ENCODE measurements around the gene EHMT1.

EHMT1 gene

DNA sequence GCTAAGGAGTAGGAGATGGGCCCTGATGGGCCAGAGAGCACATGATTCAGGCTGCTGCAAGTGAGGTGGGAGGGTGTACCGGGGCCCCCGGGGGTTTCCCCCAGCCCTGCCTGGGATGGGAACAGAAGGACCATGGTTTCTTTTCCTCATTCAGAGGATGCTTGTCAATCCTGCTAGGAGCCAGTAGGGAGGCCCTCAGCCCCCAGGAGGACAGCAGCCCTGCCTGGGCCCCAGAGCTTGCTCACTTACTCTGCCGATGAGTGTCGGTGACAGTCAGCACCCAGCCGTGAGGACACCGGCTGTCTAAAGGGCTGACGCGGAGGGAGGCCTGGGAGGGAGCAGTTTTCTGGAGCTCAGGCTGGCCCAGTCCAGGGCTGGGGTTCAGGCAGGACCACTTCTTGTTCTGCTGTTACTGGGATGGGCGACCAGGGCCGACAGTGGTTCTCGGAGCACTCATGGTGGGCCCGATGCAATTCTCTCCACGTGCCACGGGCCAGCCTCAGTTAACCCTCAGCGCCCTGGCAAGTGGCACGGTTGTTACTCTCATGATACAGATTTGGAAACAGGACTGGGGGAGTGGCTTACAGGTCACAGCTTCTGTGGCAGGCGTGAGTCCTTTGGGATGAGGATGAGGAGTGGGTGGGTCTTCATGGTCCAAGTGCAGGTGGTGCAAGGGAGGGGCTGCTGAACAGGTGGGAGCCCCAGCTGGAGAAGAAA is 11.5 kb upstream of the EHMT1 start:
- H3K9ac ChIP-seq (ENCODE audit: low read depth, low read length) = no peak overlapping the region

DNA sequence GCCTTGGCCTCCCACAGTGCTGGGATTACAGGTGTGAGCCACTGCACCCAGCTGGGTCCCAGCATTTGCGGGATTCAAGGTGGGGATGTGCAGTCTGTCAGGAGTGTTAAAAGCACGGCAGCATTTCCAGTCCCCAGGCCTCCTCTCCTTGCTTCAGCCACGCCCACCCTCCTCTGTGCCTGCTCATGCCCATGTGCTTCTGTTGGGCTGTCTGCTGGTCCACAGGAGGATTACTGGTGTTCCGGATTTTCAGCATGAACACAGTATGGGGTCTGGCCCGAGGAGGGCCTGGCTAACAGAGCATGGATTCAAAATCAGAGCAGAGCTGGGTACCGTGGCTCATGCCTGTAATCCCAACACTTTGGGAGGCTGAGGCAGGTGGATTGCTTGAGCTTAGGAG is 7.9 kb upstream of the EHMT1 start:
- Histone ChIP-seq H3K4me3 (ENCODE audit: low read length) (no peak overlapping the region), H3K9ac (ENCODE audit: low read depth, low read length) (no peak overlapping the region), H3K4me1 (ENCODE audit: insufficient read depth, low read length) (no peaks in the 10 kb centered on the region; the same call in 1 of the 2 replicates), H3K36me3 (ENCODE audit: insufficient read depth, low read length) (peaks cover 24% of the 10 kb centered on the region), H3K9me3 (ENCODE audit: insufficient read depth, low read depth, low read length) (no peaks in the 10 kb centered on the region), H3K27me3 (ENCODE audit: insufficient read depth, low read length) (peaks cover 10% of the 10 kb centered on the region), H3K27ac (ENCODE audit: low read depth, low read length) (no peak overlapping the region)
- WGBS = 84% methylated on average over 6 of the region's 6 CpGs

More for the DNA sequence above, 11.5 kb upstream of the EHMT1 start:
- Histone ChIP-seq H3K27me3 (ENCODE audit: insufficient read depth, low read length) (peaks cover 17% of the 10 kb centered on the region), H3K36me3 (ENCODE audit: insufficient read depth, low read length) (no peaks in the 10 kb centered on the region), H3K27ac (ENCODE audit: low read depth, low read length) (no peak overlapping the region), H3K9me3 (ENCODE audit: insufficient read depth, low read depth, low read length) (no peaks in the 10 kb centered on the region), H3K4me3 (ENCODE audit: low read length) (no peak overlapping the region), H3K4me1 (ENCODE audit: insufficient read depth, low read length) (no peaks in the 10 kb centered on the region; the same call in 1 of the 2 replicates)
- WGBS = 91% methylated on average over 17 of the region's 17 CpGs

DNA sequence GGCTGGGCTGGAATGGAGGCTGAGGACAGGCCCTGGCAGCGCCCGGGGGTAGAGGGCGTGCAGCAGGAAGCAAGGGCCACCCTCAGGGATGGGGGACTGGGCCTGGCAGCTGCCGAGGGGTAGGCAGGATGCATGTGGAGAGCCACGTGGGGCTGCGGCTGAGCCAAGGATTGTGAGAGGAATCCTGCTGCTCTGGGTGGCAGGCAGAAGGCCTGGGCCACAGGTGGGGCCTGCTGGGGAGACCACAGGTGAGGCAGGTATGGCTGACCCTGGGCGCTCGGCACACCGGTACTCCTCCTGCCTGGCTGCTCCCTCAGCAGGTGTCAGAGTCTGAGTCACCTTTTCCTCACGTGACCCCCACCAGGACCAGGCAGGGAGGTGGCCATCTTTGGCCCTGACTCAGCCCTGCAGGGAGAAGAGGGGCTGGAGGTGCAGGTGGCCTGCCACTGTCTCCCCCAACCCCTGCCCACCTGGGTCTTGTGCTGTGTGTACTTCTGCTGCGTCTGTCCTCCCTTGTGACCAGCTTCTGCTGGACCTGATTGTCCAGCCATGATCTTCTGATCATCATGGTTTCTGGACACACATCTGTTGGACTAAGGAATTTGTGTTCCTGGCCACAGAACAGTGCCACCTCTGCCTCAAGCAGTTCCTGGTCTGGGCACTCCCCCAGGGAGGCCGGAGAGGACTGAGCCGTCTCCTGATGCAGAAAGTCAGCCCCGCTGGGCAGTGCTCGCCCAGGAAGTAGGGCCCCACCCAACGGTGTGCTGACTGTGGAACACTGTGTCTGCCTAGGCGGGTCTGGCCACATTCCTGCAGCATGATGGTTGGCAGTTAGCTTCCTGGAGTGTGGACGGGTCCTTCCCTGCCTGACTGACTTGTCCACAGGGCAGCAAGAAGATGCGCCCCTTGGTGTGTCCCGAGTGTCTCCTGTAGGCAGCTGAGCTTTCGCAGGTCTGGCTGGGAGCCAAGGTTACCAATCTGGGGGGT is 6.9 kb upstream of the EHMT1 start:
- peaks cover under 1% of the 10 kb centered on the region; the same call in 1 of the 2 replicates for H3K27me3 ChIP-seq (ENCODE audit: insufficient read depth, low read length)
- WGBS = 82% methylated on average over 21 of the region's 21 CpGs
- no peaks in the 10 kb centered on the region; the same call in 1 of the 2 replicates for H3K4me1 ChIP-seq (ENCODE audit: insufficient read depth, low read length)
- no peaks in the 10 kb centered on the region for H3K9me3 ChIP-seq (ENCODE audit: insufficient read depth, low read depth, low read length)
- H3K4me3 ChIP-seq (ENCODE audit: low read length) = no peak overlapping the region
- H3K36me3 ChIP-seq (ENCODE audit: insufficient read depth, low read length) = peaks cover 33% of the 10 kb centered on the region
- peak overlapping the region; percentile 39 for H3K27ac ChIP-seq (ENCODE audit: low read depth, low read length)
- no peak overlapping the region; the same call in 1 of the 2 replicates for H3K9ac ChIP-seq (ENCODE audit: low read depth, low read length)

DNA sequence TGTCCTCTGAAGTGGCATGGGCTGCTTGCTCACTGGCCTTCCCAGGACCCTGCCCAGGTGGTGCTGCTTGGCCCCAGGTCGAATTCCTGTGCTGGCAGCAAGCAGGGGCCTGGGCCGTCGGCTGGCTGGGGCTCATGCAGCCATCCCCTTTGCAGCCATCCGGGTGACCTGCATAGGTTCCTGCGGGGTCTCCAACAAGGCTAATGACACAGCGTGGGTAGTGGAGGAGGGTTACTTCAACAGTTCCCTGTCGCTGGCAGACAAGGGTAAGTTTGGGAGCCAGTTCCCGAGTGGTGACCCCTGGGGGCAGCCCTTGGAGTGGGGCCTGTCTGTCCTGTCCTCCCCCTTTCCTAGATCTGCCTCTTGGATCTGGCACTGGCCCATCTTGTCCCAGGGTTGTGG is 6.1 kb upstream of the EHMT1 start:
- H3K36me3 ChIP-seq (ENCODE audit: insufficient read depth, low read length) = peaks cover 37% of the 10 kb centered on the region
- no peak overlapping the region for H3K4me3 ChIP-seq (ENCODE audit: low read length)
- H3K4me1 ChIP-seq (ENCODE audit: insufficient read depth, low read length) = peaks cover 4% of the 10 kb centered on the region
- 80% methylated on average over 8 of the region's 8 CpGs for WGBS
- H3K9ac ChIP-seq (ENCODE audit: low read depth, low read length) = no peak overlapping the region
- no peaks in the 10 kb centered on the region for H3K9me3 ChIP-seq (ENCODE audit: insufficient read depth, low read depth, low read length)
- H3K27me3 ChIP-seq (ENCODE audit: insufficient read depth, low read length) = no peaks in the 10 kb centered on the region
- H3K27ac ChIP-seq (ENCODE audit: low read depth, low read length) = peak overlapping the region; percentile 35; the same call in 1 of the 2 replicates

DNA sequence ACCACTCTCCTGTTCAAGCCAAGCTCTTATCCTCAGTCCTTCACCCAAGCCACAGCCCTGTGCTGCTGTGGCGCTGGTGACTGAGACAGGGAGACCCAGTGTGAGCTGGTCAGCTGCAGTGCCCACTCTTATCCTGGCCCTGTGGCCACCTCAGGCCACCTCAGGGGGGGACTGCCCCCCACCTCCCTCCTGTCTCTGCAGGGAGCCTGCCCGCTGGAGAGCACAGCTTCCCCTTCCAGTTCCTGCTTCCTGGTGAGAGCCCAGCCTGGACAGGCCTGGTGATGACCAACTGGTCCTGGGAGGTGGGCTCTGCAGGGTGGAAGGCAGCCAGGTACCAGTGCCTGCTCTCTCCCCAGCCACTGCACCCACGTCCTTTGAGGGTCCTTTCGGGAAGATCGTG is 5.5 kb upstream of the EHMT1 start:
- WGBS = 96% methylated on average over 5 of the region's 5 CpGs

DNA sequence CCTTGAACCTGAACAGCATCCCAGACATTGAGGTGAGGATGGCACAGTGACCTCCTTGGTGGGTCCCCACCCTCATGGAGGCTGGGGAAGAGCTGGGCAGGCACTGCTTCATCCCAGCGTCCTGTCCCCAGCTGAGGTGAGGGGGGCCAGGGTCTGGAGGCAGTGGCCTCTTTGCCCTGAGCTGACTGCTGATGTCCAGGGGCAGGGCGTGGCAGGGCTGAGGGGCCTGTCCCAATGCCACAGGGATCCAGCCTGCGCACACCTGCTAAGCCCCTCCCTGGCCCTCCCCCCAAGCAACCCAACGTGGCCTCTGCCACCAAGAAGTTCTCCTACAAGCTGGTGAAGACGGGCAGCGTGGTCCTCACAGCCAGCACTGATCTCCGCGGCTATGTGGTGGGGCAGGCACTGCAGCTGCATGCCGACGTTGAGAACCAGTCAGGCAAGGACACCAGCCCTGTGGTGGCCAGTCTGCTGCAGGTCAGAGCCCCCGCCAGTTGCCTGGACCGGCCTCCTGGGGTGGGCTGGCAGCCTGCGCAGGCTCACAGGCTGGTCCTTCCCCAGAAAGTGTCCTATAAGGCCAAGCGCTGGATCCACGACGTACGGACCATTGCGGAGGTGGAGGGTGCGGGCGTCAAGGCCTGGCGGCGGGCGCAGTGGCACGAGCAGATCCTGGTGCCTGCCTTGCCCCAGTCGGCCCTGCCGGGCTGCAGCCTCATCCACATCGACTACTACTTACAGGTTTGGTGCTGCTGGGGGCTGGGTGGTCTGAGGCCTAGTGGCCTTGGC is 4.9 kb upstream of the EHMT1 start:
- H3K4me3 ChIP-seq (ENCODE audit: low read length) = no peak overlapping the region
- H3K9me3 ChIP-seq (ENCODE audit: insufficient read depth, low read depth, low read length) = no peaks in the 10 kb centered on the region
- H3K27ac ChIP-seq (ENCODE audit: low read depth, low read length) = no peak overlapping the region
- 97% methylated on average over 27 of the region's 27 CpGs for WGBS
- H3K4me1 ChIP-seq (ENCODE audit: insufficient read depth, low read length) = peaks cover 4% of the 10 kb centered on the region
- H3K27me3 ChIP-seq (ENCODE audit: insufficient read depth, low read length) = no peaks in the 10 kb centered on the region
- H3K9ac ChIP-seq (ENCODE audit: low read depth, low read length) = no peak overlapping the region
- H3K36me3 ChIP-seq (ENCODE audit: insufficient read depth, low read length) = peaks cover 37% of the 10 kb centered on the region

More for the DNA sequence above, 5.5 kb upstream of the EHMT1 start:
- Histone ChIP-seq H3K36me3 (ENCODE audit: insufficient read depth, low read length) (peaks cover 37% of the 10 kb centered on the region), H3K4me3 (ENCODE audit: low read length) (no peak overlapping the region), H3K9me3 (ENCODE audit: insufficient read depth, low read depth, low read length) (no peaks in the 10 kb centered on the region), H3K4me1 (ENCODE audit: insufficient read depth, low read length) (peaks cover 4% of the 10 kb centered on the region), H3K27ac (ENCODE audit: low read depth, low read length) (no peak overlapping the region), H3K27me3 (ENCODE audit: insufficient read depth, low read length) (no peaks in the 10 kb centered on the region), H3K9ac (ENCODE audit: low read depth, low read length) (no peak overlapping the region)

DNA sequence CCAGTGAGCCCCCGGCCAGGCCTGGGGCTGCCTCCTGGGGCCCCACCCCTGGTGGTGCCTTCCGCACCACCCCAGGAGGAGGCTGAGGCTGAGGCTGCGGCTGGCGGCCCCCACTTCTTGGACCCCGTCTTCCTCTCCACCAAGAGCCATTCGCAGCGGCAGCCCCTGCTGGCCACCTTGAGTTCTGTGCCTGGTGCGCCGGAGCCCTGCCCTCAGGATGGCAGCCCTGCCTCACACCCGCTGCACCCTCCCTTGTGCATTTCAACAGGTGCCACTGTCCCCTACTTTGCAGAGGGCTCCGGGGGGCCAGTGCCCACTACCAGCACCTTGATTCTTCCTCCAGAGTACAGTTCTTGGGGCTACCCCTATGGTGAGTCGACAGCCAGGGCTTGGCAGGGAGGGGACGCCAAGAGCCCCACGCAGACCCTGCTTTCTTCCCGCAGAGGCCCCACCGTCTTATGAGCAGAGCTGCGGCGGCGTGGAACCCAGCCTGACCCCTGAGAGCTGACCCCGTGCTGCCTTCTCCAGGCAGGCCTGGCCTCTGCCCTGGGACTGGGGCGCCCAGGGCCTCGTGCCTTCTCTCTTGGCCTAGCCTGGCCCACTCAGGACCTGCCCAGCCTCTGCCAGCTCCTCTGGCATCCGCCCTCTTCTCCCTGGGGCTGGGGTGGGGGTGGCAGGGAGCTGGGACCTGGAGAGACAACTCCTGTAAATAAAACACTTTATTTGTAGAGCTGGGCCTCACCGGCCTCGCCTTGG is 4.0 kb upstream of the EHMT1 start:
- H3K27me3 ChIP-seq (ENCODE audit: insufficient read depth, low read length) = no peaks in the 10 kb centered on the region
- WGBS = 96% methylated on average over 24 of the region's 25 CpGs
- no peak overlapping the region for H3K4me3 ChIP-seq (ENCODE audit: low read length)
- no peak overlapping the region for H3K9ac ChIP-seq (ENCODE audit: low read depth, low read length)
- peaks cover 6% of the 10 kb centered on the region for H3K4me1 ChIP-seq (ENCODE audit: insufficient read depth, low read length)
- H3K9me3 ChIP-seq (ENCODE audit: insufficient read depth, low read depth, low read length) = no peaks in the 10 kb centered on the region
- peaks cover 37% of the 10 kb centered on the region for H3K36me3 ChIP-seq (ENCODE audit: insufficient read depth, low read length)
- H3K27ac ChIP-seq (ENCODE audit: low read depth, low read length) = no peak overlapping the region

DNA sequence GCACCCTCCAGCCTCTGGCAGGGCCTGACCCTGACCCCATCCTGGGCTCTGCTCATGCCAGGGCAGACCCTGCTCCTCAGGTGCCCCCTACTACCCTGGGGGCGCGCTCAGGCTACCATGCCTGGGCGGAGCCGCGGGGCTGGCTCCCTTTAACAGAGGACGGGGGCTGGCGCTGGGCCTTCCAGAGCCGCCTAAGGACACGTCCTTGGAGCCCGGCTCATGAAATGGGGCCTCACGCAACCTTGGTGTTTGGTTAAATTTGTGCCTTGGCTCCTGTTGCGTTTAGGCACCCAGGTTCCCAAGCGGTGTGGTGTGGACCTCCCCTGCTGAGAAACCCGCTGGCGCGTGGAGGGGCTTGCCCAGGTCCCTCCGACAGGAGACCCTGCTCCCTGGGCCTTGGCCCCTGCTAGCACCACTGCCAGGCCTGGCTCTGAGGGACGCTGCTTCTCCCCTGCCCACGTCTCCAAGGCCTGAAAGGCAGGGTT is 3.4 kb upstream of the EHMT1 start:
- H3K9me3 ChIP-seq (ENCODE audit: insufficient read depth, low read depth, low read length) = no peaks in the 10 kb centered on the region
- 96% methylated on average over 19 of the region's 19 CpGs for WGBS
- H3K4me1 ChIP-seq (ENCODE audit: insufficient read depth, low read length) = peaks cover 12% of the 10 kb centered on the region
- H3K9ac ChIP-seq (ENCODE audit: low read depth, low read length) = no peak overlapping the region
- H3K27me3 ChIP-seq (ENCODE audit: insufficient read depth, low read length) = no peaks in the 10 kb centered on the region
- no peak overlapping the region for H3K4me3 ChIP-seq (ENCODE audit: low read length)
- peaks cover 37% of the 10 kb centered on the region for H3K36me3 ChIP-seq (ENCODE audit: insufficient read depth, low read length)
- no peak overlapping the region for H3K27ac ChIP-seq (ENCODE audit: low read depth, low read length)

DNA sequence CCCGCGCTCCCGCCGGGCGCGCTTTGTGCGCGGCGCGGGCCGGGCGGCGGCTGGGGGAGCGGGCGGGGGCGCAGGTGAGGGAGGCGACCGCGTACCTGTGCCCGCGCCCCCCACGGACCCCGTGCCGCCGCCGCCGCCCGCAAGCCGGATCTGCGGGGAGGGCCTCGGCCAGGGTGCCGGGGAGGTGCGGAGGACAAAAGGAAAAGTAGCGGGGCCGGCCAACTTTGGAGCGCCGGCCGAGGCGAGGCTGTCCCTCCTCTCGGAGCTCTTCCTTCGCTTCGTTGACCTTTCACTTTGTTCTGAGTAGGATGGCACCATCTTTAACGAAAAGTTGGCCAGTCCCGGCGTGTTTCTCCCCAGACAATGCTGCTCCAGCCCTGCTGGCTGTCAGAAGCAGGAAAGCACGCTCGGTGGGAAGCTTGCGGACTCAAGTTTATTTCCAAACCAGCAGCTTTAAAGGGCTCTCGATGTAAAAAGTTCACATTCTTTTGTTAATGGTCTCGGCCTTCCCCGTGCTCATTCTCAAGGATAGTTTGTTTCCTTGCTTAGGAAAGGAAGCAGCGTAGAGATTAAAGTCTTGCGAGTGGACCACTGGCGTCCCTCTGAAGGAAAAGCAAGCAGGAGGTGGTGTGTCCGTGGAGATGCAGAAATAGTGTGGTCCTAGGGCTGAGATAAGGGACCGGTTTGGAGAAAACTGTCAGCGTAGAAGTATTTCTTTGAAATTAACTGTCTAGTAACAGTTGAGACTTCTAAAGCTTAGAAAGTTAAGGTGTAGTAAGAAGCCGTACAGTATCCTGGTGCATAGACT is 639 bp downstream of the EHMT1 start:
- peak overlapping the region; percentile 76 for H3K4me3 ChIP-seq (ENCODE audit: low read length)
- H3K27ac ChIP-seq (ENCODE audit: low read depth, low read length) = peak overlapping the region; percentile 72
- no peaks in the 10 kb centered on the region for H3K9me3 ChIP-seq (ENCODE audit: insufficient read depth, low read depth, low read length)
- H3K27me3 ChIP-seq (ENCODE audit: insufficient read depth, low read length) = no peaks in the 10 kb centered on the region
- H3K9ac ChIP-seq (ENCODE audit: low read depth, low read length) = peak overlapping the region; percentile 86
- H3K4me1 ChIP-seq (ENCODE audit: insufficient read depth, low read length) = peaks cover 19% of the 10 kb centered on the region; the same call in 1 of the 2 replicates
- H3K36me3 ChIP-seq (ENCODE audit: insufficient read depth, low read length) = peaks cover 38% of the 10 kb centered on the region
- 2% methylated on average over 58 of the region's 58 CpGs for WGBS
